Naive B cell (primary cell): ENCODE results near the gene ARRB2. TPM values are rescaled to one million over a fixed set of nuclear protein-coding genes. Genes with fewer than 3 reads are reported as not detected.
"Not testable (repeated sequence)": the region's sequence is repeated elsewhere in the genome, so short reads cannot be mapped to it uniquely, and the experiment has no call there.

Source experiments
- ATAC-seq, 2 donors: fragments of 150-1000 bp; cut with Tn5 transposase; 2 replicates each; pipeline ENCODE4 v1.10.0; 2021; ENCODE audit warnings: low read depth in 2 of 2, mild to moderate bottlenecking in 2 of 2, moderate library complexity in 2 of 2
- DNase-seq: peaks from one replicate; pipeline ENCODE4 v3.0.0; 2022
- H3K27ac Mint-ChIP-seq, 6 donors: one replicate each; pipeline ENCODE4 v1.8.0; 2020 to 2022; ENCODE audit warnings: mild to moderate bottlenecking in 6 of 6, mixed read lengths in 6 of 6, moderate library complexity in 5 of 6, inconsistent platforms in 2 of 6
- H3K27me3 Mint-ChIP-seq, 3 donors: one replicate each; pipeline ENCODE4 v1.8.0; 2021 to 2022; ENCODE audit warnings: mixed read lengths in 3 of 3, mild to moderate bottlenecking in 1 of 3
- H3K36me3 Mint-ChIP-seq, 2 donors: one replicate each; pipeline ENCODE4 v1.8.0; 2020 to 2022; ENCODE audit warnings: mixed read lengths in 2 of 2, inconsistent platforms in 1 of 2, mild to moderate bottlenecking in 1 of 2
- H3K4me1 Mint-ChIP-seq, 3 donors: one replicate each; pipeline ENCODE4 v1.8.0; 2020 to 2022; ENCODE audit warnings: mixed read lengths in 3 of 3, inconsistent platforms in 1 of 3, mild to moderate bottlenecking in 1 of 3, moderate library complexity in 1 of 3
- H3K4me3 Mint-ChIP-seq, 8 donors: one replicate each; pipeline ENCODE4 v1.8.0; 2020 to 2022; ENCODE audit warnings: mild to moderate bottlenecking in 8 of 8, mixed read lengths in 8 of 8, moderate library complexity in 8 of 8, inconsistent platforms in 2 of 8
- H3K9me3 Mint-ChIP-seq, 7 donors: one replicate each; pipeline ENCODE4 v1.8.0; 2020 to 2022; ENCODE audit warnings: mixed read lengths in 7 of 7, mild to moderate bottlenecking in 5 of 7, inconsistent platforms in 2 of 7, moderate library complexity in 1 of 7
- polyA plus RNA-seq, 6 donors: library from polyadenylated mRNA; unstranded; fragments of 300-500 nt; fragmentation: Illumina TruSeq; gene quantifications; one replicate each; pipeline ENCODE4 v1.2.3, GENCODE V29; 2021; ENCODE audit warnings: low read depth in 6 of 6

The ARRB2 gene
- polyA plus RNA-seq, 6 donors from 2014 or later, result 12.1 to 23.7 (median 14.9) TPM

- H3K27ac Mint-ChIP-seq, result no peak overlapping the region
These were observed 31.9 kb upstream of the ARRB2 start for GRCh38 chr17:4678448-4679026.

GRCh38 chr17:4679658-4680057 lies 30.8 kb upstream of the ARRB2 start:
- DNase-seq (no peak), ATAC-seq (no peak)
- peaks cover 0 to 3% (median 0%) of the 10 kb centered on the region in 3 donors for H3K4me1 Mint-ChIP-seq
- peak overlapping the region in 1 of 6 donors; percentile 40 for H3K27ac Mint-ChIP-seq
- no peaks in the 10 kb centered on the region for H3K9me3 Mint-ChIP-seq
- peaks cover 21 to 33% of the 10 kb centered on the region in 2 donors for H3K36me3 Mint-ChIP-seq
- no peaks in the 10 kb centered on the region for H3K27me3 Mint-ChIP-seq
- H3K4me3 Mint-ChIP-seq, result no peak overlapping the region

More at GRCh38 chr17:4678448-4679026, 31.9 kb upstream of the ARRB2 start:
- no peaks in the 10 kb centered on the region for H3K4me1 Mint-ChIP-seq
- DNase-seq, result no peak
- no peak overlapping the region for H3K4me3 Mint-ChIP-seq
- no peaks in the 10 kb centered on the region for H3K27me3 Mint-ChIP-seq
- H3K36me3 Mint-ChIP-seq, result peaks cover 16 to 31% of the 10 kb centered on the region in 2 donors
- H3K9me3 Mint-ChIP-seq, result no peaks in the 10 kb centered on the region
- no peak for ATAC-seq

- not testable (repeated sequence) for H3K4me3 Mint-ChIP-seq, DNase-seq, H3K27ac Mint-ChIP-seq, ATAC-seq, H3K27me3 Mint-ChIP-seq, H3K9me3 Mint-ChIP-seq
- peaks cover 20 to 37% of the 10 kb centered on the region in 2 donors for H3K36me3 Mint-ChIP-seq
- peaks cover 9 to 25% (median 12%) of the 10 kb centered on the region in 3 donors for H3K4me1 Mint-ChIP-seq
These were observed 26.7 kb upstream of the ARRB2 start for GRCh38 chr17:4683739-4684138.

GRCh38 chr17:4689872-4690271 lies 20.6 kb upstream of the ARRB2 start:
- not testable (repeated sequence) for H3K27me3 Mint-ChIP-seq, H3K27ac Mint-ChIP-seq, ATAC-seq, H3K9me3 Mint-ChIP-seq, H3K4me3 Mint-ChIP-seq, DNase-seq
- peaks cover 17 to 64% (median 29%) of the 10 kb centered on the region in 3 donors for H3K4me1 Mint-ChIP-seq
- H3K36me3 Mint-ChIP-seq, result peaks cover 5 to 23% of the 10 kb centered on the region in 2 donors

GRCh38 chr17:4690745-4691144 lies 19.7 kb upstream of the ARRB2 start:
- peak overlapping the region in 1 of 6 donors; percentile 18 for H3K27ac Mint-ChIP-seq
- no peak for ATAC-seq
- no peaks in the 10 kb centered on the region for H3K9me3 Mint-ChIP-seq
- no peaks in the 10 kb centered on the region for H3K27me3 Mint-ChIP-seq
- no peak for DNase-seq
- peaks cover 5 to 16% of the 10 kb centered on the region in 2 donors for H3K36me3 Mint-ChIP-seq
- peaks cover 17 to 64% (median 24%) of the 10 kb centered on the region in 3 donors for H3K4me1 Mint-ChIP-seq
- H3K4me3 Mint-ChIP-seq, result no peak overlapping the region

- Mint-ChIP-seq H3K27me3 (no peaks in the 10 kb centered on the region), H3K27ac (peak overlapping the region in 2 of 6 donors; percentile 50 to 77), H3K9me3 (no peaks in the 10 kb centered on the region), H3K36me3 (peaks cover 5 to 19% of the 10 kb centered on the region in 2 donors), H3K4me3 (no peak overlapping the region), H3K4me1 (peaks cover 19 to 60% (median 27%) of the 10 kb centered on the region in 3 donors)
- DNase-seq (no peak), ATAC-seq (no peak)
These were observed 18.7 kb upstream of the ARRB2 start for GRCh38 chr17:4691686-4692085.

GRCh38 chr17:4693416-4693815 lies 17.0 kb upstream of the ARRB2 start:
- H3K36me3 Mint-ChIP-seq, result peaks cover 0 to 18% of the 10 kb centered on the region in 2 donors
- no peak for DNase-seq
- H3K4me1 Mint-ChIP-seq, result peaks cover 19 to 56% (median 26%) of the 10 kb centered on the region in 3 donors
- no peak overlapping the region for H3K4me3 Mint-ChIP-seq
- ATAC-seq, result no peak
- H3K27ac Mint-ChIP-seq, result peak overlapping the region in 1 of 6 donors; percentile 67
- H3K27me3 Mint-ChIP-seq, result no peaks in the 10 kb centered on the region
- no peaks in the 10 kb centered on the region for H3K9me3 Mint-ChIP-seq

GRCh38 chr17:4696437-4696805 lies 14.0 kb upstream of the ARRB2 start:
- Mint-ChIP-seq H3K27me3 (no peaks in the 10 kb centered on the region), H3K9me3 (no peaks in the 10 kb centered on the region), H3K4me1 (peaks cover 14 to 31% (median 26%) of the 10 kb centered on the region in 3 donors), H3K27ac (peak overlapping the region in 5 of 6 donors; percentile 43 to 76 (median 54)), H3K4me3 (peak overlapping the region in 2 of 8 donors; percentile 18 to 24), H3K36me3 (peaks cover 0 to 7% of the 10 kb centered on the region in 2 donors)
- ATAC-seq (peak in 1 of 2 donors; percentile 57), DNase-seq (no peak)

- not testable (repeated sequence) for H3K27ac Mint-ChIP-seq, H3K27me3 Mint-ChIP-seq, ATAC-seq, H3K9me3 Mint-ChIP-seq, H3K36me3 Mint-ChIP-seq, DNase-seq
- Mint-ChIP-seq H3K4me3 (peak overlapping the region in 1 of 8 donors; percentile 41), H3K4me1 (peaks cover 29 to 34% (median 33%) of the 10 kb centered on the region in 3 donors)
These were observed 10.9 kb upstream of the ARRB2 start for GRCh38 chr17:4699401-4700056.

GRCh38 chr17:4701116-4701515 lies 9.3 kb upstream of the ARRB2 start:
- peak overlapping the region in 2 of 6 donors; percentile 45 to 84 for H3K27ac Mint-ChIP-seq
- H3K4me3 Mint-ChIP-seq, result peak overlapping the region in 1 of 8 donors; percentile 94
- H3K36me3 Mint-ChIP-seq, result peaks cover 0 to 7% of the 10 kb centered on the region in 2 donors
- ATAC-seq, result no peak
- no peaks in the 10 kb centered on the region for H3K9me3 Mint-ChIP-seq
- DNase-seq, result no peak
- H3K4me1 Mint-ChIP-seq, result peaks cover 37 to 47% (median 39%) of the 10 kb centered on the region in 3 donors
- H3K27me3 Mint-ChIP-seq, result no peaks in the 10 kb centered on the region

GRCh38 chr17:4703330-4703691 lies 7.1 kb upstream of the ARRB2 start:
- Mint-ChIP-seq H3K4me1 (peaks cover 25 to 42% (median 28%) of the 10 kb centered on the region in 3 donors), H3K9me3 (no peaks in the 10 kb centered on the region), H3K27ac (peak overlapping the region; percentile 64 to 94 (median 83)), H3K36me3 (no peaks in the 10 kb centered on the region), H3K4me3 (peak overlapping the region; percentile 85 to 95 (median 91)), H3K27me3 (no peaks in the 10 kb centered on the region)
- ATAC-seq, result no peak
- DNase-seq, result no peak

GRCh38 chr17:4704574-4704907 lies 5.9 kb upstream of the ARRB2 start:
- peaks cover 28 to 42% (median 30%) of the 10 kb centered on the region in 3 donors for H3K4me1 Mint-ChIP-seq
- peak overlapping the region; percentile 89 to 96 (median 94) for H3K27ac Mint-ChIP-seq
- H3K9me3 Mint-ChIP-seq, H3K36me3 Mint-ChIP-seq, ATAC-seq, DNase-seq, H3K27me3 Mint-ChIP-seq: not testable (repeated sequence)
- peak overlapping the region; percentile 85 to 95 (median 91) for H3K4me3 Mint-ChIP-seq

- no peaks in the 10 kb centered on the region for H3K9me3 Mint-ChIP-seq
- peak overlapping the region; percentile 89 to 96 (median 94) for H3K27ac Mint-ChIP-seq
- peaks cover 32 to 47% (median 34%) of the 10 kb centered on the region in 3 donors for H3K4me1 Mint-ChIP-seq
- no peaks in the 10 kb centered on the region for H3K36me3 Mint-ChIP-seq
- no peaks in the 10 kb centered on the region for H3K27me3 Mint-ChIP-seq
- ATAC-seq (no peak), DNase-seq (no peak)
- peak overlapping the region; percentile 85 to 95 (median 91) for H3K4me3 Mint-ChIP-seq
These were observed 5.4 kb upstream of the ARRB2 start for GRCh38 chr17:4704991-4705390.

- Mint-ChIP-seq H3K9me3 (no peaks in the 10 kb centered on the region), H3K36me3 (no peaks in the 10 kb centered on the region), H3K27me3 (no peaks in the 10 kb centered on the region)
These were observed 4.3 kb upstream of the ARRB2 start for GRCh38 chr17:4706121-4706520.

More at GRCh38 chr17:4706121-4706520, 4.3 kb upstream of the ARRB2 start:
- Mint-ChIP-seq H3K27ac (peak overlapping the region in 3 of 6 donors; percentile 9 to 49 (median 30)), H3K4me3 (peak overlapping the region in 7 of 8 donors; percentile 37 to 95 (median 87)), H3K4me1 (peaks cover 35 to 48% (median 37%) of the 10 kb centered on the region in 3 donors)
- DNase-seq, result no peak
- ATAC-seq, result no peak
